ENCODE data around the gene PMIS2.
"Not testable (repeated sequence)": the region's sequence is repeated elsewhere in the genome, so short reads cannot be mapped to it uniquely, and the experiment has no call there.

- not testable (repeated sequence) for TF ChIP-seq ZNF548 (tag by site-specific recombination; IDR thresholded peaks at IDR 0.05); CTCF (tag by site-specific recombination; IDR thresholded peaks at IDR 0.05); ZNF777 (tag by site-specific recombination; IDR thresholded peaks at IDR 0.05; ENCODE audit: borderline replicate concordance); PRDM10 (tag by site-specific recombination; IDR thresholded peaks at IDR 0.05); HOXA7 (CRISPR knock-in tag; IDR thresholded peaks at IDR 0.05; ENCODE audit: borderline replicate concordance); TRIM28 (IDR thresholded peaks at IDR 0.05; ENCODE audit: borderline replicate concordance, low read length)
These were observed 18.5 kb downstream of the PMIS2 start for GRCh38 chr19:35604436-35604835.
